ENCODE measurements around the gene PPM1L. TPM values are rescaled to one million over a fixed set of nuclear protein-coding genes. Genes with fewer than 3 reads are reported as not detected.
A peak's percentile ranks its signal among the peaks of the same experiment; 100 is the strongest.

Gene PPM1L
- total and polyA plus RNA-seq, 7 donors = 6.2 to 76.1 (median 66.0) TPM

DNA sequence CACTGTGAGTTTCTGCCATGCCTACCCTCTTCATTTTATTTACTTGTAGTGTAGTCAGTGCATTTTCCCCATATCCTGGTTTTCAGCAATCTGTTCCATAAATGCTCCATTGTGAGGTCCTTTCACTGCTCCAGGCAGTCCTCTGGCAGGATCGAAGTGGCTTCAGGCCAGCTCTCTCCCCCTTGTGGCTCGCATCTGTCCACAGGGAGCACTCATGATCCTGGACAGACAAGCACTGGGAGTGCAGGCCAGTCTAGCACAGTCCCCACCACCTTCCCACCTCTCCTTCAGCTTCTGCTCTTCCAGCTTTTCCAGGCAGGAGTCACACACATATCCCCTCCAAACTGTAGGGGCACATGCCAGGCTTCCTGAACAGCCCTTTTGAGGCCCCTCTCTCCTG, 173.6 kb downstream of the PPM1L start:
- no peak overlapping the region for H3K27ac ChIP-seq
- intact Hi-C loops (cut with DNase I) = loop anchor here (5.0 to 10.0 kb wide), 3 partner anchors 37 to 172 kb away; partner anchors contain the start of gene PPM1L (in 1 of the 2)
- TF ChIP-seq, protein P1, sequence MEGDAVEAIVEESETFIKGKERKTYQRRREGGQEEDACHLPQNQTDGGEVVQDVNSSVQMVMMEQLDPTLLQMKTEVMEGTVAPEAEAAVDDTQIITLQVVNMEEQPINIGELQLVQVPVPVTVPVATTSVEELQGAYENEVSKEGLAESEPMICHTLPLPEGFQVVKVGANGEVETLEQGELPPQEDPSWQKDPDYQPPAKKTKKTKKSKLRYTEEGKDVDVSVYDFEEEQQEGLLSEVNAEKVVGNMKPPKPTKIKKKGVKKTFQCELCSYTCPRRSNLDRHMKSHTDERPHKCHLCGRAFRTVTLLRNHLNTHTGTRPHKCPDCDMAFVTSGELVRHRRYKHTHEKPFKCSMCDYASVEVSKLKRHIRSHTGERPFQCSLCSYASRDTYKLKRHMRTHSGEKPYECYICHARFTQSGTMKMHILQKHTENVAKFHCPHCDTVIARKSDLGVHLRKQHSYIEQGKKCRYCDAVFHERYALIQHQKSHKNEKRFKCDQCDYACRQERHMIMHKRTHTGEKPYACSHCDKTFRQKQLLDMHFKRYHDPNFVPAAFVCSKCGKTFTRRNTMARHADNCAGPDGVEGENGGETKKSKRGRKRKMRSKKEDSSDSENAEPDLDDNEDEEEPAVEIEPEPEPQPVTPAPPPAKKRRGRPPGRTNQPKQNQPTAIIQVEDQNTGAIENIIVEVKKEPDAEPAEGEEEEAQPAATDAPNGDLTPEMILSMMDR (IDR thresholded peaks at IDR 0.05) = peak; percentile 36
- no peak overlapping the region for H3K4me3 ChIP-seq
- H3K9me3 ChIP-seq = no peaks in the 10 kb centered on the region
- peak; percentile 76 to 88 (median 86) for ATAC-seq
- H3K36me3 ChIP-seq (ENCODE audit: insufficient read depth in 1 of 2, low read depth in 1 of 2) = no peaks in the 10 kb centered on the region
- no peaks in the 10 kb centered on the region for H3K27me3 ChIP-seq (ENCODE audit: insufficient read depth in 3 of 3, low read length in 2 of 3)
- peaks cover 20% of the 10 kb centered on the region for H3K4me1 ChIP-seq
- WGBS, 3 donors = 46 to 52% (median 46%) methylated on average over 2 of the region's 2 CpGs
- DNase-seq = peak; percentile 30 to 76

DNA sequence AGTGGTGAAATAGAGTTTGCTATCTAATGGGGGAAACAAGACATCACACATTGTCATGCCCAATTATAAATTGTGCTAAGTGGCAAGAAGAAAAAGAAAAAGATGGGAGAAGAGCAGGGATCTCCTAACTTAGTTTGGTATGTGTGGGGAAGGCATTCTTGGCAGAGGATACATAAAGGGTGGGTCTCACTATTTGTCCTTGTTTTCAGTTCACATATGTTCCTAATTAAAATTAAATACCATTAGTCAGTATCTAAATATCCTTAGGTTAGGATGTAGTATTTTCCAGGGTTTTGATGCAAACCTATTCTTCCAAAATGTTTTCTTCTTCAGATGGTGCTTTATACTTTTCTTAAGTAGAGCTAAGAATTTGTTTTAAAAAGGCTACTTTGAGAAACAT, 175.4 kb downstream of the PPM1L start:
- no peak for DNase-seq
- H3K9me3 ChIP-seq = no peaks in the 10 kb centered on the region
- H3K27me3 ChIP-seq (ENCODE audit: insufficient read depth in 3 of 3, low read length in 2 of 3) = no peaks in the 10 kb centered on the region
- no peak overlapping the region for H3K4me3 ChIP-seq
- intact Hi-C loops (cut with DNase I) = no loop called here
- ATAC-seq = no peak
- no peak overlapping the region for H3K27ac ChIP-seq
- TF ChIP-seq, protein P1 (IDR thresholded peaks at IDR 0.05) = no peak
- H3K4me1 ChIP-seq = peaks cover 6% of the 10 kb centered on the region
- no peaks in the 10 kb centered on the region for H3K36me3 ChIP-seq (ENCODE audit: insufficient read depth in 1 of 2, low read depth in 1 of 2)

DNA sequence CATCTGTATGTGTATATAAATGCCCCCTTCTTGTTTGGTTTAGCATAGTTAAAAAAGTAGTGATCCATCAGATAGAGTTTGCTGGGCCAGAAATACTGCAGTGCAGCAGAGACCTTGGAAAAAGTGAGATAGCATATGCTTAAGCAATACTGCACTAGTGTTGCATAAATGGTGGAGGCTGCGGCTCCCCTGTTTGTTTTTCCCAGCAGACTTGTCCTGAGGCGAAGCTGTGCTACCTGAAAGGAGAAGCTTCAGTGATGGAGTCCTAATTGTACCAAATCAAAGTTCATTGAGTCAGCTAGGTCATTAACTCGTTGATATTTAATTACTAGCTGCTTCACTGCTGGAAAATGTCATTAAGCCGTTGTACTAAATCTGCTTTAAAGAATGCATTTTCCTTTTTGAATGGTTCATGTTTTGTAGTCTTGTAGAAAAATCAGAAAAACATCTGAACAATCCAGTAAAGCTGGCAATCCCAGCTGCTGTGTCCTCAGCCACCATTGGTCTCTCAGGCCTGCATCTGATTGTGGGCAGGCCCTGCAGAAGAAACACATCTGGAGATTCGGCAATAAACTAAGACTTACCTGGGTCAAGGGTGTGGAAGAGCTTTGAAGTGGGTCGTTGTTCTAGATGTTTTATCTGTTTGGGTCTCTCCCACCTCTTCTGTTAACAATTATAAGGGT, 179.5 kb downstream of the PPM1L start:
- Histone ChIP-seq H3K4me1 (no peaks in the 10 kb centered on the region), H3K27me3 (ENCODE audit: insufficient read depth in 3 of 3, low read length in 2 of 3) (no peaks in the 10 kb centered on the region)
- intact Hi-C loops (cut with DNase I) = no loop called here

DNA sequence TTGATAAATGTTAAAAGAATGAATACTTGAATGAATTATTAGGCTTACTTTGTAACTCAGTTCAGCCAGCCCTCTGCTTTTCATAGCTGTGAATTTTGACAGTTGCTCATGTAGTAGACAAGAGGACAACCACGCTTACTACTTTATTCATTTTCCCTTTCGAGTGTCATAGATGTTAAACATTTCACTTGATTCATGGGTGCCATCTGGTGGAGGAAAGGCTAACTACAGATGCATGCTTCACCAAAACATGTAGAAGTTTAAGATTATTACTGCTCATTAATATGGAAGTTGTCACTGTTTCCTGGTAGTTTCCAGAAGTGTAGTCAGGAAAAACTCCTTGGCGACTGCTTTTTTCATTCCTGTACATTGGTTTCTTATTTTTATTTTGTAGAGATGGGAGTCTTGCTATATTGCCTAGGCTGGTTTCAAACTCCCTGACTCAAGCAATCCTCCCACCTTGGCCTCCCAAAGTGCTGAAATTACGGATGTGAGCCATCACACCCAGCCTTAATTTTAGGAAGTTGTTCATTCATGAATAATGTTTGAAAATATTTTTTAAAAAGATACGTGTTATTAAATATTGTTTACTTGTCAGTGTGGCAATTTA, 186.0 kb downstream of the PPM1L start:
- no peak overlapping the region for H3K4me3 ChIP-seq
- peaks cover 5% of the 10 kb centered on the region for H3K4me1 ChIP-seq
- no peaks in the 10 kb centered on the region for H3K9me3 ChIP-seq
- H3K36me3 ChIP-seq (ENCODE audit: insufficient read depth in 1 of 2, low read depth in 1 of 2) = no peaks in the 10 kb centered on the region
- TF ChIP-seq, protein P1 (IDR thresholded peaks at IDR 0.05) = peak; percentile 93
- no peaks in the 10 kb centered on the region for H3K27me3 ChIP-seq (ENCODE audit: insufficient read depth in 3 of 3, low read length in 2 of 3)
- DNase-seq = peak in 1 of 2 donors; percentile 16
- ATAC-seq = peak; percentile 81 to 92 (median 87)
- no peak overlapping the region for H3K27ac ChIP-seq
- intact Hi-C loops (cut with DNase I) = loop anchor here (2.0 to 10.0 kb wide), 4 partner anchors 100 to 367 kb away; partner anchors contain the start of gene PPM1L (in 2 of the 2)
- 36 to 38% (median 38%) methylated on average over 5 of the region's 5 CpGs for WGBS, 3 donors

More for the DNA sequence above, 179.5 kb downstream of the PPM1L start:
- DNase-seq (no peak), ATAC-seq (peak in 1 of 4 donors; percentile 39)
- Histone ChIP-seq H3K4me3 (no peak overlapping the region), H3K27ac (no peak overlapping the region), H3K9me3 (no peaks in the 10 kb centered on the region), H3K36me3 (ENCODE audit: insufficient read depth in 1 of 2, low read depth in 1 of 2) (no peaks in the 10 kb centered on the region)
- TF ChIP-seq, protein P1 (IDR thresholded peaks at IDR 0.05) = no peak
- 79 to 82% (median 80%) methylated on average over 6 of the region's 6 CpGs for WGBS, 3 donors

Data from psoas muscle (tissue), 8 donors.